Middle frontal gyrus (tissue), 1 donor: Measurements from ENCODE around the gene SLA2.
"Not testable (repeated sequence)": the region's sequence is repeated elsewhere in the genome, so short reads cannot be mapped to it uniquely, and the experiment has no call there.

Source experiments
- DNase-seq: peaks from one replicate; pipeline ENCODE4 v3.0.0-alpha.2; 2015; ENCODE audit warnings: low spot score; ENCODE audit errors: extremely low spot score

SLA2 gene

GRCh38 chr20:36608388-36608728 is 37.6 kb downstream of the SLA2 start:
- DNase-seq: not testable (repeated sequence)

- no peak for DNase-seq
Observed at GRCh38 chr20:36607586-36608387, 38.2 kb downstream of the SLA2 start.

- no peak for DNase-seq
Observed at GRCh38 chr20:36606158-36607066, 39.6 kb downstream of the SLA2 start.

DNA sequence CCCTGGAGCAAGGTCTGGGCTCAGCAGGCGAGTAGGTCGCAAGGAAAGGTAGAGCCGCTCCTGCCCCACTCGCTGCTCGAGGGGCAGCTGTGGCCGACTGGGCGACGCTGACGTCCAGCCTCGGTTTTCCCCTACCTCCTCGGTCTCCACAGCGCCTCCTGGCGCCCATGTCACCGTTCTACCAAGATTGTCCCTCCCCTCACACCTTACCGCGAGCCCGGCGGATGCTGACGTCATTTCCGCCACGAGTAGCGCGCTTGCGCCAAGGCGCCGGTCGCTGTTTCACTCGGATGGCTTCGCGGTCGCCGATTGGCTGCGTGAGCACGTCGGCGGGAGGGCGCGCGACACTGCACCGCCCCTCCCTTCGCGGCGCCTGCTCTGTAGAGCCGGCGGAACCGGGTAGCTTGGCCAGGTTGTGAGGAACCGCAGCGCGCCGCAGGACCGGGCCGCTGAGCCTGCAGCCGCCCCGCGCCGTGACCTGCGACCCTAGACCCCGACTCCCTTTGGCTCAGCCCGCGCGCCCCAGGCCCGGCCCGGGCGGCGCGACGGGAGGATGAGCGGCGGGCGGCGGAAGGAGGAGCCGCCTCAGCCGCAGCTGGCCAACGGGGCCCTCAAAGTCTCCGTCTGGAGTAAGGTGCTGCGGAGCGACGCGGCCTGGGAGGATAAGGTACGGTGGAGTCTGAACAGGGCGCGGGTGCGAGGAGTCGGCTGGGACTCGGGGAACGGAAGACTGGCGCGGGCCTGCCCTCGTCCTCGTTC is 40.4 kb downstream of the SLA2 start, which contains the start of gene RAB5IF:
Gene RAB5IF, plus strand, starts transcription at position 381 of the 759 bp plus-strand sequence. Its CDS starts 173 bp downstream, at position 554.
- DNase-seq: peak; percentile 92

DNA sequence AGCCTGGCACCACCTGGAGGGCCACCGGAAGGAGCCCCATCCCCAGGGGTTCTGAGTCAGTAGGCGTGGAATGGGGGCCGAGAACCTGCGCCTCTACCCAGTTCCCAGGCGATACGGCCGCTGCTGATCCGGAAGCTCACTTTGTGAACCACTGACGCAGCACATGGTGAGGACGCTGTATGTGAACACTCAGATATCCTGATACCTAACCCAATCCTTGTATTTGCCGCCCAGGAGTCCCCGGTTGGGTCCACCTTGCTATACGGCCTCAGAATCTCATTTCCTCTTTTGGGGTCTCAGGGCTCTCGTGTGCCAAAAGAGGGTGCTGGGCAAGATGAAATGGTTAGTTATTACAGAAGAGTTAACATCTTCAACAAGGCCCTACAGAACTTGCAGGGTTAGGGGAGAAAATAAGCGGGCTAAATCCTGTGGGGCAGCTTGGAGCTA is 41.0 kb downstream of the SLA2 start:
- DNase-seq: no peak

- no peak for DNase-seq
Observed at GRCh38 chr20:36601540-36601939, 44.5 kb downstream of the SLA2 start.

DNA sequence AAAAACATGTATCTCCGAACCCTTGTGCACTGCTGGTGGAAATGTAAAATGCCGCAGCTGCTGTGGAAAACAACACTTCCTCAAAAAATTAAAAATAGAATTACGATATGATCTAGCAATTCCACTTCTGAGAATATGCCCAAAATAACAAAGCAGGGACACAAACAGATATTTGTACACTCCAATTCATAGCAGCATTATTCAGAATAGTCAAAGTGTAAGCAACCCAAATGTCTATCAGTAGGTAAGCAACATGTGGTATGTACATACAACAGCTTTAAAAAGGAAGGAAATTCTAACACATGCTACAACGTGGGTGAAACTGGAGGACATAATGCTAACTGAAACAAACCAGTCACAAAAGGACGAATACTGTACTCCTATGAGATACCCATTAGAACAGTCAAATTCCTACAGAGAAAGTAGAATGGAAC is 46.1 kb downstream of the SLA2 start:
- DNase-seq: no peak

GRCh38 chr20:36593347-36593929 is 52.6 kb downstream of the SLA2 start:
- no peak for DNase-seq

DNA sequence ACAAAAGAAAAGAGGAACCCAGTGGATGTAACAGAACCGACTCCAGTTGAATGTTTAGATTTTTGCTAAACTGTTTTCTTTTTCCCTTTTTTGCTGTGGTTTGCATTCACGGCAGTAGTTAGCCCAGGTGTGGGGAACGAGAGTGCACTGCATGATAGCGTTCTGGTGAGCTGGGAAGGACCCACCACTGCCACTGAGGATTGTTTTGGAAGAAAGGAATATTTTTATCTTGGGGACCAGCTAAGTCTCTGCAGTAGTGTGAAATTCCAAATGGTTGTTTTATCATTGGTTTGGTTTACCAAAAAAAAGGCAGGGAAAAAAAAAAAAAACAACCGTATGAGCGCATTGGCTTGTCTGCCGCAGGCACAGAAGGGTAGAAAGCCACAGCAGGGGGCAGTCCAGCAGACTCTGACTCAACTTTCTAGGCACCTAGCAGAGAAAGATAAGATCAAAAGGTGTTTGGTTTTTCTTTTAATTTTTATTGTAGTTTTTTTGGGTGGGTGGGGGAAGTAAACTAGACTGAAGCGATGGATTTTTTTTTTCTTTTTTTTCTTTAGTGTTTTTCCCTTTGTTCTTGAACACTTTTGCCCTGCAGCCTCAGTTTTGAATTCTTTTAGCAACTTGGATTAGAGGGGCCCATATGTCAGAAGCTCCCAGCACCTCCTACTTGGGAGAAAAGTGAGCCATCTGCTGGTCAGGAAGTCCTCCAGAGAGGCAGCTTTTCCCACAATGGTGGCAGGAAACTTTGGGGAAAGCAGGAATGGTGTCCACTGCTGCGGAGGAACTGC is 53.9 kb downstream of the SLA2 start:
- DNase-seq: peak; percentile 25

GRCh38 chr20:36591281-36591680 is 54.7 kb downstream of the SLA2 start:
- DNase-seq: no peak

GRCh38 chr20:36587388-36588070 is 58.5 kb downstream of the SLA2 start:
- no peak for DNase-seq

- DNase-seq: no peak
Observed at GRCh38 chr20:36585410-36586125, 60.4 kb downstream of the SLA2 start.

DNA sequence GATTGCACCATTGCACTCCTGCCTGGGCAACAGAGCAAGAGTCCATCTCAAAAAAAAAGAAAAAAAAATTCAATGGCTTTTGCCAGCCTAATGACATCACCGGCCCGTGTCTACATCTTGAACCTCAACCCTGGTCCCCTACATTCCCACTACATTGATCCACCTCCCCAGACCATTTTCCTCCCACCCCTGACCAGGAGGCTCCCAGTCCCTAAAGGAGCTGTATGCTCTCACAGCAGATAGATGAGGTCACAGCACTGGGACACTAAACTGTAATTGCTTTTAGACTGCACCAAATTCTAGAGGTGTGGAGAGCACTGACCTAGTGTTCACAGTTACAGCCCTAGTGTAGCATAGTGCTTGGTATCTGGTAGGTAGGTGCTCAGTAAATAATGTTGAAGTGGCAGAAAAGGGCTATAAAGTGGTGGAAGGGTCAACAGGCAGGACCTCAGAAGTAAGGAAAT is 61.9 kb downstream of the SLA2 start:
- no peak for DNase-seq

GRCh38 chr20:36582821-36583220 is 63.2 kb downstream of the SLA2 start:
- DNase-seq: no peak

- DNase-seq: no peak
Observed at GRCh38 chr20:36582322-36582721, 63.7 kb downstream of the SLA2 start.

DNA sequence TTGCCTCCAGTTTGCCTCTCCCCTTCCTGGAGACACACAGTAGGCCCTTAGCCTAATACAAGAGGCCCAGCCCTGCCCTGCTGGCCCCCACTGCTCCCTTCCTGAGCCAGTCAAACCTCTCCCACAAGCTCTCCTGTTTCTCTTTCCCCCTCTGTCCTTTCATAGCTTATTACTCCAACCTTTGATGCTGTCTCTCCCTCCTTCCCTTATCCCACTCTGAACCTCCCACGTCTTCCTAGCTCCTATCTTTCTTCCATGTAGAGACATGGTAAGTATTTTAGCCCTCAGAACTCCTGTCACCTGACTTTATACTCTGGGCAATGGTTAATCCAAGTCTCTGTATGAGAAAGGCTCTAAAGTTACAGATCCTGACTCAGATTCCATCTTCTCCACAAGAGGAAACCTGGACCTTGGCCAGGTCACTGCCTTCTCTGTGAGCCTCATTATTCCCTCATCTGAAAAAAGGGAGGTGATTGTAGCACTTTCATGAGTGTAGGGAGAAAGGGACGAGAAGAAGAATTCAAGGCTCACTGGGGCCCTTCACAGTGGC is 65.9 kb downstream of the SLA2 start:
- DNase-seq: no peak

- no peak for DNase-seq
Observed at GRCh38 chr20:36578356-36579041, 67.5 kb downstream of the SLA2 start.

GRCh38 chr20:36576081-36576445 is 69.9 kb downstream of the SLA2 start:
- no peak for DNase-seq
